ENCODE measurements around the gene CCDC30. TPM values are rescaled to one million over a fixed set of nuclear protein-coding genes. Genes with fewer than 3 reads are reported as not detected.
"Not testable (repeated sequence)": the region's sequence is repeated elsewhere in the genome, so short reads cannot be mapped to it uniquely, and the experiment has no call there.

CCDC30 gene
- total and polyA plus RNA-seq, 10 of the 15 experiments (the other 5 are each of a cell fraction or from before 2014, with no cell fraction given) = 0.46 to 1.8 (median 1.0) TPM

DNA sequence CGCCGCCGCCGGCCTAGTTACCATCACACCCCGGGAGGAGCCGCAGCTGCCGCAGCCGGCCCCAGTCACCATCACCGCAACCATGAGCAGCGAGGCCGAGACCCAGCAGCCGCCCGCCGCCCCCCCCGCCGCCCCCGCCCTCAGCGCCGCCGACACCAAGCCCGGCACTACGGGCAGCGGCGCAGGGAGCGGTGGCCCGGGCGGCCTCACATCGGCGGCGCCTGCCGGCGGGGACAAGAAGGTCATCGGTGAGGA is 219.3 kb downstream of the CCDC30 start:
- CTCF ChIA-PET = interaction anchor here (1.0 to 1.3 kb wide), 2 partner anchors 16 to 22 kb away, joined by 3 read pairs; no protein-coding TSS in a partner anchor
- H3K4me2 ChIP-seq (ENCODE audit: control insufficient read depth, insufficient read depth); H3K27me3 ChIP-seq (replicated peaks in 1 of 2; ENCODE audit: control insufficient read depth in 2 of 2, insufficient read depth in 2 of 2, low read length in 1 of 2); in situ Hi-C loops (cut with MboI); BruUV-seq (replicated peaks); H4K20me1 ChIP-seq (ENCODE audit: control insufficient read depth, insufficient read depth); H3K9me3 ChIP-seq (replicated peaks; ENCODE audit: control insufficient read depth, insufficient read depth, low read length); H2AFZ ChIP-seq (ENCODE audit: control insufficient read depth, low read depth, low read length); H3K4me3 ChIP-seq; FAIRE-seq; H3K4me1 ChIP-seq (ENCODE audit: control insufficient read depth, insufficient read depth, low read length); DNase-seq (ENCODE audit: low read depth, low spot score): not testable (repeated sequence)
- intact Hi-C loops (cut with micrococcal nuclease; ENCODE audit: unreplicated experiment) = loop anchor here (1.0 to 5.0 kb wide), 5 partner anchors 24 to 275 kb away; partner anchors contain the start of genes C1orf50, CCDC30, P3H1 and PPIH
- 2% methylated on average over 10 of the region's 33 CpGs for WGBS (ENCODE audit: insufficient coverage, insufficient replicate concordance, low lambda C conversion rate, missing lambda C conversion rate)
- Histone ChIP-seq H3K36me3 (ENCODE audit: control insufficient read depth in 2 of 2, insufficient read depth in 2 of 2, low read length in 1 of 2) (peaks cover 0 to 13% of the 10 kb centered on the region in 2 experiments; a peak in 2 of 4 replicates), H3K9ac (ENCODE audit: control insufficient read depth, insufficient read depth, low read length) (peak overlapping the region; percentile 80; the same call in 1 of the 2 replicates), H3K79me2 (ENCODE audit: control insufficient read depth, insufficient read depth, low read length) (peaks cover 68% of the 10 kb centered on the region), H3K27ac (ENCODE audit: control insufficient read depth, insufficient read depth) (peak overlapping the region; percentile 88)
- SMC1A ChIA-PET (ENCODE audit: uncharacterized antibody, unreplicated experiment) = interaction anchor here (1.0 to 2.8 kb wide), 5 partner anchors 8 to 135 kb away, joined by 3 to 12 read pairs (median 6); partner anchors contain the start of genes C1orf50, P3H1 and PPIH
- RAD21 ChIA-PET (ENCODE audit: unreplicated experiment) = interaction anchor here (1.5 to 4.3 kb wide), 4 partner anchors 9 to 84 kb away, joined by 3 to 24 read pairs (median 10); partner anchors contain the start of genes C1orf50 and P3H1
- TF ChIP-seq EGR1 (IDR thresholded peaks at IDR 0.05; ENCODE audit: borderline replicate concordance in 1 of 2, low read depth in 2 of 2, low read length in 2 of 2) = 0 out of 3 replicates have a peak, but pooled peaks of 1 of the 2 experiments have one; percentile 11
- peak; percentile 16 for ATAC-seq
- POLR2A ChIA-PET = interaction anchor here (0.6 to 5.1 kb wide), 9 partner anchors 8 to 349 kb away, joined by 3 to 24 read pairs (median 5); partner anchors contain the start of genes C1orf50, P3H1 and PPIH

DNA sequence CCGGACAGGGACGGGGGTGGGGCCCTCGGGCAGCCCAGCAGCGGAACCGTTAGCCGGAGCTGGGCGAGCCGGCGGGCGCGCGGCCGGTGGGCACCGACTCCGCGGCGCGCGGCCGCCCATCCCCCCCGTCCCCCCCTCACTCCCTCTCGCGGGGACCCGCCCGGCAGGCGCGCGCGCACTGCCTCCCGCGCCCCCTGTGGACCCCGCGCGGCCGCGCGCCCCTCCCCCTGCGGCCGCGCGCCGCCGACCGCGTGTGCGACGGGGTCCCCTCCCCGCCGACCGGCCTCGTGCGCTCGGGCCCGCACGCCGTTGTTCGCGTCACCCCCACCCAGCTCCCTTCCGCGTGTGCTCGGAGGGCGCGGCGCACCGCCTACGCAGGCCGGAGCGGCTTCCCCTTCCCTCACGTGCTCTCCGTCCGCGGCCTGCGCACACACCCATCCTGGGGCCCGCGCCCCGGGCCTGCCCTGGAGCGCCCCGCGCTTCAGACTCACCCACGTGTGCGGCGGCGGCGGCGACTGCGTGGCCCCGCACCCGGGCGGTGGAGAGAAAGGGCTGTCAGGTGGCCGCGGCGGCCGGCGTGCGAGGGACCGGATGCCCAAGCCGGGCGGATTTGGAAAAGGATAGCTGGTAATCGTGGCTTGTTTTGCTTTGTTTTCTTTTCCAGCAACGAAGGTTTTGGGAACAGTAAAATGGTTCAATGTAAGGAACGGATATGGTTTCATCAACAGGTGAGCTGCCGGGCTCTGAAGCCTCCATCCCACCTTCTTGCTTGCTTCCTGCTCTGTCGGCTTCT is 219.8 kb downstream of the CCDC30 start:
- no peak overlapping the region for H2AFZ ChIP-seq (ENCODE audit: control insufficient read depth, low read depth, low read length)
- in situ Hi-C loops (cut with MboI) (no loop called here), intact Hi-C loops (cut with micrococcal nuclease; ENCODE audit: unreplicated experiment) (loop anchor here (1.0 to 5.0 kb wide), 5 partner anchors 25 to 274 kb away; partner anchors contain the start of genes C1orf50, CCDC30, P3H1 and PPIH)
- no peaks in the 10 kb centered on the region for H3K27me3 ChIP-seq (replicated peaks in 1 of 2; ENCODE audit: control insufficient read depth in 2 of 2, insufficient read depth in 2 of 2, low read length in 1 of 2)
- WGBS (ENCODE audit: insufficient coverage, insufficient replicate concordance, low lambda C conversion rate, missing lambda C conversion rate) = under 1% methylated on average over 43 of the region's 103 CpGs
- SMC1A ChIA-PET (ENCODE audit: uncharacterized antibody, unreplicated experiment) = interaction anchor here (1.0 to 2.8 kb wide), 5 partner anchors 8 to 135 kb away, joined by 3 to 12 read pairs (median 6); partner anchors contain the start of genes C1orf50, P3H1 and PPIH
- peaks cover 7% of the 10 kb centered on the region; the same call in 1 of the 2 replicates for H3K4me1 ChIP-seq (ENCODE audit: control insufficient read depth, insufficient read depth, low read length)
- BruUV-seq (replicated peaks) = no TSS peak
- H4K20me1 ChIP-seq (ENCODE audit: control insufficient read depth, insufficient read depth) = peaks cover 8% of the 10 kb centered on the region
- H3K9me3 ChIP-seq (replicated peaks; ENCODE audit: control insufficient read depth, insufficient read depth, low read length) = no peaks in the 10 kb centered on the region
- peak; percentile 57 for ATAC-seq
- peaks cover 73% of the 10 kb centered on the region for H3K79me2 ChIP-seq (ENCODE audit: control insufficient read depth, insufficient read depth, low read length)
- H3K27ac ChIP-seq (ENCODE audit: control insufficient read depth, insufficient read depth) = peak overlapping the region; percentile 88
- H3K4me3 ChIP-seq = peak overlapping the region; percentile 78
- H3K9ac ChIP-seq (ENCODE audit: control insufficient read depth, insufficient read depth, low read length) = peak overlapping the region; percentile 80
- POLR2A ChIA-PET = interaction anchor here (0.6 to 5.1 kb wide), 10 partner anchors 8 to 349 kb away, joined by 3 to 24 read pairs (median 4); partner anchors contain the start of genes C1orf50, P3H1, PPIH and ZNF691
- H3K36me3 ChIP-seq (ENCODE audit: control insufficient read depth in 2 of 2, insufficient read depth in 2 of 2, low read length in 1 of 2) = peaks cover 0 to 13% of the 10 kb centered on the region in 2 experiments; a peak in 3 of 4 replicates
- DNase-seq (ENCODE audit: low read depth, low spot score) = no peak
- RAD21 ChIA-PET (ENCODE audit: unreplicated experiment) = interaction anchor here (0.9 to 4.3 kb wide), 7 partner anchors 9 to 967 kb away, joined by 3 to 24 read pairs (median 5); partner anchors contain the start of genes C1orf50, KDM4A, P3H1 and PPIH
- no peak for FAIRE-seq
- peak overlapping the region; percentile 98 for H3K4me2 ChIP-seq (ENCODE audit: control insufficient read depth, insufficient read depth)
- CTCF ChIA-PET = interaction anchor here (0.6 to 2.1 kb wide), 4 partner anchors 17 to 87 kb away, joined by 3 to 5 read pairs (median 3); partner anchors contain the start of genes C1orf50 and P3H1
- TF ChIP-seq MXI1 (IDR thresholded peaks at IDR 0.05; ENCODE audit: low read depth, low read length) (peak; percentile 97), POLR2AphosphoS5 (IDR thresholded peaks at IDR 0.05; ENCODE audit: low read length) (peak; percentile 62), FOXM1 (IDR thresholded peaks at IDR 0.05; ENCODE audit: low read depth, low read length) (no peak), ZZZ3 (IDR thresholded peaks at IDR 0.05; ENCODE audit: control insufficient read depth, insufficient read length, low read depth) (no peak), IKZF2 (IDR thresholded peaks at IDR 0.05) (no peak), SUPT20H (IDR thresholded peaks at IDR 0.05; ENCODE audit: borderline replicate concordance, control insufficient read depth, low read depth, low read length) (no peak), KLF5 (IDR thresholded peaks at IDR 0.05; ENCODE audit: partially characterized antibody) (no peak), CEBPB (IDR thresholded peaks at IDR 0.05; ENCODE audit: borderline replicate concordance in 1 of 2, low read depth in 2 of 2, low read length in 2 of 2) (no peak), MTA3 (IDR thresholded peaks at IDR 0.05; ENCODE audit: borderline replicate concordance, low read length) (no peak), NRF1 (conservative IDR thresholded peaks at IDR 0.05; ENCODE audit: low read depth, low read length) (no peak), POLR2AphosphoS2 (IDR thresholded peaks at IDR 0.05; ENCODE audit: low read depth, low read length) (peak; percentile 54; the same call in 1 of the 2 replicates)
- TF ChIP-seq, protein P1, sequence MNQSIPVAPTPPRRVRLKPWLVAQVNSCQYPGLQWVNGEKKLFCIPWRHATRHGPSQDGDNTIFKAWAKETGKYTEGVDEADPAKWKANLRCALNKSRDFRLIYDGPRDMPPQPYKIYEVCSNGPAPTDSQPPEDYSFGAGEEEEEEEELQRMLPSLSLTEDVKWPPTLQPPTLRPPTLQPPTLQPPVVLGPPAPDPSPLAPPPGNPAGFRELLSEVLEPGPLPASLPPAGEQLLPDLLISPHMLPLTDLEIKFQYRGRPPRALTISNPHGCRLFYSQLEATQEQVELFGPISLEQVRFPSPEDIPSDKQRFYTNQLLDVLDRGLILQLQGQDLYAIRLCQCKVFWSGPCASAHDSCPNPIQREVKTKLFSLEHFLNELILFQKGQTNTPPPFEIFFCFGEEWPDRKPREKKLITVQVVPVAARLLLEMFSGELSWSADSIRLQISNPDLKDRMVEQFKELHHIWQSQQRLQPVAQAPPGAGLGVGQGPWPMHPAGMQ (IDR thresholded peaks at IDR 0.05; ENCODE audit: borderline replicate concordance) = no peak

All from GM12878 (cell line).